Activated CD8-positive, alpha-beta memory T cell treated with anti-CD3 and anti-CD28 coated beads for 36 hours (primary cell): ENCODE data around the gene TMPRSS9. TPM values are rescaled to one million over a fixed set of nuclear protein-coding genes. Genes with fewer than 3 reads are reported as not detected.

Experiments used
- CTCF ChIA-PET: fragments of 350-600 bp; sonication (Branson Sonifier 250); formaldehyde crosslinking; loops from one replicate; lab custom pipeline; 2021; ENCODE audit warnings: antibody characterized with exemption; lab: Charles Lee
- POLR2A ChIA-PET: fragments of 350-600 bp; sonication (Branson Sonifier 250); formaldehyde crosslinking; loops from one replicate; lab custom pipeline; 2021; ENCODE audit warnings: antibody characterized with exemption; lab: Charles Lee
- total RNA-seq, 2 experiments: library from RNA; stranded (reverse); gene quantifications; one replicate each; pipeline ENCODE4 v1.2.3, GENCODE V29; 2021

Gene TMPRSS9
- total RNA-seq, 2 experiments from 2014 or later, result not detected

GRCh38 chr19:2423071-2423914 lies 63.2 kb downstream of the TMPRSS9 start:
- POLR2A ChIA-PET, result no interaction called here

GRCh38 chr19:2423915-2424685 lies 64.0 kb downstream of the TMPRSS9 start:
- POLR2A ChIA-PET, result no interaction called here
- CTCF ChIA-PET, result no interaction called here

More at GRCh38 chr19:2423071-2423914, 63.2 kb downstream of the TMPRSS9 start:
- CTCF ChIA-PET, result interaction anchor here (0.7 kb wide), 1 partner anchor 222 kb away, joined by 5 read pairs; no protein-coding TSS in a partner anchor

- CTCF ChIA-PET, result no interaction called here
- POLR2A ChIA-PET, result no interaction called here
Measured at GRCh38 chr19:2424686-2425621, 64.9 kb downstream of the TMPRSS9 start.

- POLR2A ChIA-PET, result no interaction called here
Measured at GRCh38 chr19:2425622-2426581, 65.8 kb downstream of the TMPRSS9 start.

GRCh38 chr19:2426611-2427428 lies 66.8 kb downstream of the TMPRSS9 start:
- POLR2A ChIA-PET, result interaction anchor here (0.5 to 1.1 kb wide), 4 partner anchors 13 to 125 kb away, joined by 3 to 5 read pairs (median 4); partner anchors contain the start of genes LSM7 and SPPL2B
- CTCF ChIA-PET, result interaction anchor here (0.6 to 1.1 kb wide), 5 partner anchors 10 to 271 kb away, joined by 3 to 4 read pairs (median 3); no protein-coding TSS in a partner anchor

More at GRCh38 chr19:2425622-2426581, 65.8 kb downstream of the TMPRSS9 start:
- CTCF ChIA-PET, result no interaction called here

- POLR2A ChIA-PET, result interaction anchor here (0.5 to 1.1 kb wide), 5 partner anchors 12 to 124 kb away, joined by 3 to 6 read pairs (median 4); partner anchors contain the start of genes LMNB2, LSM7 and SPPL2B
- CTCF ChIA-PET, result interaction anchor here (0.6 to 1.1 kb wide), 6 partner anchors 9 to 287 kb away, joined by 3 to 4 read pairs (median 3); no protein-coding TSS in a partner anchor
Measured at GRCh38 chr19:2427429-2428320, 67.6 kb downstream of the TMPRSS9 start, which contains the start of gene TIMM13. TIMM13 (minus strand) TSS chr19:2427586; CDS start chr19:2427533, 53 bp downstream.

GRCh38 chr19:2428321-2428690 lies 68.2 kb downstream of the TMPRSS9 start:
- ChIA-PET CTCF (interaction anchor here (0.9 to 1.1 kb wide), 3 partner anchors 8 to 287 kb away, joined by 3 to 4 read pairs (median 3); no protein-coding TSS in a partner anchor), POLR2A (interaction anchor here (0.7 to 1.1 kb wide), 3 partner anchors 28 to 100 kb away, joined by 4 to 6 read pairs (median 5); partner anchors contain the start of genes LMNB2, LSM7 and SPPL2B)

- CTCF ChIA-PET, result interaction anchor here (0.8 to 0.9 kb wide), 2 partner anchors 14 to 208 kb away, joined by 3 to 4 read pairs; no protein-coding TSS in a partner anchor
- POLR2A ChIA-PET, result no interaction called here
Measured at GRCh38 chr19:2428756-2429711, 69.0 kb downstream of the TMPRSS9 start.

GRCh38 chr19:2429917-2430535 lies 70.0 kb downstream of the TMPRSS9 start:
- ChIA-PET POLR2A (no interaction called here), CTCF (interaction anchor here (0.8 to 0.9 kb wide), 2 partner anchors 13 to 207 kb away, joined by 3 to 4 read pairs; no protein-coding TSS in a partner anchor)

GRCh38 chr19:2431318-2432055 lies 71.4 kb downstream of the TMPRSS9 start:
- POLR2A ChIA-PET, result no interaction called here
- CTCF ChIA-PET, result interaction anchor here (1.1 kb wide), 1 partner anchor 217 kb away, joined by 3 read pairs; no protein-coding TSS in a partner anchor

- POLR2A ChIA-PET, result no interaction called here
- CTCF ChIA-PET, result interaction anchor here (0.6 kb wide), 1 partner anchor 34 kb away, joined by 3 read pairs; no protein-coding TSS in a partner anchor
Measured at GRCh38 chr19:2432131-2432848, 72.2 kb downstream of the TMPRSS9 start.

GRCh38 chr19:2433854-2434253 lies 73.8 kb downstream of the TMPRSS9 start:
- ChIA-PET CTCF (interaction anchor here (0.6 kb wide), 1 partner anchor 348 kb away, joined by 4 read pairs; no protein-coding TSS in a partner anchor), POLR2A (no interaction called here)
